Endothelial cell (in vitro differentiated cells): ENCODE results near the gene DIP2C. TPM values are rescaled to one million over a fixed set of nuclear protein-coding genes. Genes with fewer than 3 reads are reported as not detected.

Experiments used
- DNase-seq: peaks from one replicate; pipeline ENCODE4 v3.0.0; 2021; ENCODE audit warnings: low spot score
- H3K27ac Mint-ChIP-seq: one replicate; pipeline ENCODE4 v1.8.0; 2021; ENCODE audit warnings: mixed read lengths, inconsistent platforms; ENCODE audit not compliant: unreplicated experiment
- H3K27me3 Mint-ChIP-seq: one replicate; pipeline ENCODE4 v1.8.0; 2021; ENCODE audit warnings: mild to moderate bottlenecking, moderate library complexity, mixed read lengths, inconsistent platforms; ENCODE audit not compliant: unreplicated experiment
- H3K36me3 Mint-ChIP-seq: one replicate; pipeline ENCODE4 v1.8.0; 2021; ENCODE audit warnings: mild to moderate bottlenecking, low read depth, mixed read lengths, inconsistent platforms; ENCODE audit not compliant: unreplicated experiment
- H3K4me1 Mint-ChIP-seq: one replicate; pipeline ENCODE4 v1.8.0; 2021; ENCODE audit warnings: mild to moderate bottlenecking, mixed read lengths, inconsistent platforms; ENCODE audit not compliant: unreplicated experiment
- H3K4me3 Mint-ChIP-seq: one replicate; pipeline ENCODE4 v1.8.0; 2021; ENCODE audit warnings: mild to moderate bottlenecking, mixed read lengths, inconsistent platforms; ENCODE audit not compliant: unreplicated experiment
- H3K9me3 Mint-ChIP-seq: one replicate; pipeline ENCODE4 v1.8.0; 2021; ENCODE audit warnings: mixed read lengths, inconsistent platforms; ENCODE audit not compliant: unreplicated experiment
- total RNA-seq: library from RNA; stranded (reverse); fragmentation: NEBNext Ultra II Directional; extraction: Animal tissue kit (Norgen Biotek cat#: 25700); gene quantifications from one replicate; pipeline ENCODE4 v1.2.1, GENCODE V29; 2021; ENCODE audit not compliant: unreplicated experiment
- TF ChIP-seq, protein P1 (sequence below): fragments of 200-600 bp; sonication (generic); IDR thresholded peaks from one replicate; pipeline ENCODE4 v1.5.0; 2021; ENCODE audit warnings: antibody characterized with exemption; ENCODE audit not compliant: unreplicated experiment

The DIP2C gene
- total RNA-seq, 1 donor from 2014 or later = 13.1 TPM

DNA sequence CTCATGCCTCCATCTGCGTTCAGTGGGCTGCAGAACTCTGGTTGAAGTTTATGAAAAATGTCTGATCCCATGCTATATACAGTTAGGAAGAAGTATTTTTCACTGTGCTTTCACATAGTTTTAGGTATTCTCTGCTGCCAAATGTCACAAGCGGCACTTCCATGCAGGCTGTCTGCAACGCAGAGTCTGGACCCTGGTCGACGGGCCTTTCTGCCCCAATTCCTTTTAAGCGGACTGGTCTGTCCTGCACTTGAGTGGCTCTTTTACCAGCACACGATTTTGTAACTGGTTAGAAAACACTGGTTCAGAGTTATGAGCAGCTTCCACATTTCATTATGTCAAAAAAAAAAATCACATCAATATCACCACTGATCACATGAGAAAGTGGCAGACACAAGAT, 143.0 kb downstream of the DIP2C start:
- Mint-ChIP-seq H3K4me3 (no peak overlapping the region), H3K27ac (no peak overlapping the region), H3K27me3 (peaks cover 2% of the 10 kb centered on the region), H3K4me1 (peaks cover 17% of the 10 kb centered on the region), H3K36me3 (no peaks in the 10 kb centered on the region), H3K9me3 (no peaks in the 10 kb centered on the region)
- TF ChIP-seq, protein P1, sequence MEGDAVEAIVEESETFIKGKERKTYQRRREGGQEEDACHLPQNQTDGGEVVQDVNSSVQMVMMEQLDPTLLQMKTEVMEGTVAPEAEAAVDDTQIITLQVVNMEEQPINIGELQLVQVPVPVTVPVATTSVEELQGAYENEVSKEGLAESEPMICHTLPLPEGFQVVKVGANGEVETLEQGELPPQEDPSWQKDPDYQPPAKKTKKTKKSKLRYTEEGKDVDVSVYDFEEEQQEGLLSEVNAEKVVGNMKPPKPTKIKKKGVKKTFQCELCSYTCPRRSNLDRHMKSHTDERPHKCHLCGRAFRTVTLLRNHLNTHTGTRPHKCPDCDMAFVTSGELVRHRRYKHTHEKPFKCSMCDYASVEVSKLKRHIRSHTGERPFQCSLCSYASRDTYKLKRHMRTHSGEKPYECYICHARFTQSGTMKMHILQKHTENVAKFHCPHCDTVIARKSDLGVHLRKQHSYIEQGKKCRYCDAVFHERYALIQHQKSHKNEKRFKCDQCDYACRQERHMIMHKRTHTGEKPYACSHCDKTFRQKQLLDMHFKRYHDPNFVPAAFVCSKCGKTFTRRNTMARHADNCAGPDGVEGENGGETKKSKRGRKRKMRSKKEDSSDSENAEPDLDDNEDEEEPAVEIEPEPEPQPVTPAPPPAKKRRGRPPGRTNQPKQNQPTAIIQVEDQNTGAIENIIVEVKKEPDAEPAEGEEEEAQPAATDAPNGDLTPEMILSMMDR = no peak
- DNase-seq = no peak

DNA sequence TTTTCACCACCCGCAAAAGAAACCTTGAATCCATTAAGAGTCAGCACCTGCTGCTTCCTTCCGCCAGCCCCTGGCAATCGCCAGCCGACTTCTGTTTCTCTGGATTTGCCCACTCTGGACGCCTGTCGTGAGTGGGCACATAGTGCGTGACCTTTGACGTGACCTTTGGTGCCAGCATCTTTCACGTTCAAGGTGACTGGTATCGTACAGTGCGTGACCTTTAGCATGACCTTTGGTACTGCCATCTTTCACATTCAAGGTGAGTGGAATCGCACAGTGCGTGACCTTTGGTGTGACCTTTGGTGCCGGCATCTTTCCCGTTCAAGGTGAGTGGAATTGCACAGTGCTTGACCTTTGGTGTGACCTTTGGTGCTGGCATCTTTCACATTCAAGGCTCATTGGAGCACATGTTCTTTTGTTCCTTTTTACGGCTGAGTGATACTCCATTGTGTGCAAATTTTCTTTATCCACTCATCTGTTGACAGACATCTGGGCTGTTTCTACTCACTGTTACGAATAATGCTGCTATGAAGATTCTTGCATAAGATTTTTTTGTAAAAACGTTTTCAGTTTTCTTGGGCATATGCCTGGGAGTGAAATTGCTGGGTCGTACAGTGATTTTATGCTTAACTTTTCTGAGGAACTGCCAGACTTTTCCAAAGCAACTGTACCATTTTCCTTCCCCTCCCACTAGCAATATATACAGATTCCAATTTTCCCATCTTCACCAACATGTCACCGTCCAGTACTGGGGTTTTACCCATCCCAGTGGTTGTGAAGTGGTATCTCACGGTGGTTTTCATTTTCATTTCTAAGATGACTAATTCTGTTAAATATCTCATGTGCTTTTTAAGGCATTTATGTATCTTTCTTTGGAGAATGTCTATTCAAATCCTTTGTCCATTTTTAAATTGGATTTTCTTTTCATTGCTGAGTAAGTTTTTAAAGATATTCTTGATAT, 145.3 kb downstream of the DIP2C start:
- Mint-ChIP-seq H3K36me3 (no peaks in the 10 kb centered on the region), H3K4me1 (peaks cover 28% of the 10 kb centered on the region), H3K4me3 (no peak overlapping the region), H3K27me3 (peaks cover 3% of the 10 kb centered on the region), H3K9me3 (no peaks in the 10 kb centered on the region), H3K27ac (no peak overlapping the region)
- TF ChIP-seq, protein P1 = no peak
- no peak for DNase-seq

DNA sequence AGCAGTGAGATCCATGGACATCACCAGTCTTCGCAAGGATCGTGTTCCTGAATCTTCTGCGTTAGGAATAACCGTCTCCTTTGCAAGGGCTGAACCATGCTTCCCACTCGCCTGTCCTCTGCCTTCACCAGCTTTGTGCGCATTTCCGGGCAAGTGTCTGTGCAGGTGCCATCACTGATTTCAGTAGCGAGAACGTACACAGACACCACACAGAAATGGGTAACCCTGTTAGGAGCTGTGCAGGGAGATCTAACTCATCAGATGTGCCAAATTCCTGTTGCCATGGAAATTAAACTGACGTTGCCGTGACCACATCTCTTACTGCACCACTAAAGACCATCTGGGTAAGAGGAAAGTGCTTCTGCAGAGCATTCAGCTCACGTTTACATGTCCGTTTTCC, 146.3 kb downstream of the DIP2C start:
- Mint-ChIP-seq H3K36me3 (no peaks in the 10 kb centered on the region), H3K27me3 (peaks cover 5% of the 10 kb centered on the region), H3K9me3 (no peaks in the 10 kb centered on the region), H3K27ac (no peak overlapping the region), H3K4me1 (peaks cover 28% of the 10 kb centered on the region), H3K4me3 (no peak overlapping the region)
- DNase-seq = no peak
- TF ChIP-seq, protein P1 = no peak

DNA sequence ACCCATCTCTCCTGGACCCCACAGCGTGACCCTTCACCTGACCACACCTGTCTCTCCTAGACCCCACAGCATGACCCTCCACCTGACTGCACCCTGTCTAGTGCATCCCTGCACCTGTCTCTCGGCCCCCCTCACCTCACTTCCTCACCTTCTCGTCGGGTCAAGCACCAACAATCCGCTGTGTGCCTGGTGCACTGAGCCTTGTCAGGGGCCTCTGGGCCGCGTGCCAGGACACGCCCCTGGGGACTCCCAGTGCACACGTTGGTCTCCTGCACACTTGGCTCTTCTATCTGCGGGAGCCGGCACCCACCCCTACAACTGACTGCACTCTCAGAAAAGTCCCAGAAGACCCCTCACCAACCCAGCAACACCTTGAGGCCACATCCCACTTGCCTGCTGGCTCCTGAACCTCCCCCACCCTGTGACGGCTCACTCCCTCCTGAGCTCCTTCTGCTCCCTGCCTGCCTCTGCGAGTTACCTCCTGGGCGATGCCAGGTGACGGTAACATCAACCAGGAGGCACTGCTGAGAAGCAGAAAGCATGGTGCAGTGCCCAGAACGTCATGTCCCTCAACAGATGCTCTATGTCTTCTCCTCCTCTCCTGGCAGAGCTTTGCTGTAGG, 147.6 kb downstream of the DIP2C start:
- H3K9me3 Mint-ChIP-seq = no peaks in the 10 kb centered on the region
- no peak overlapping the region for H3K4me3 Mint-ChIP-seq
- H3K27me3 Mint-ChIP-seq = peaks cover 5% of the 10 kb centered on the region
- no peak for DNase-seq
- H3K4me1 Mint-ChIP-seq = peaks cover 17% of the 10 kb centered on the region
- peak overlapping the region; percentile 11 for H3K27ac Mint-ChIP-seq
- no peaks in the 10 kb centered on the region for H3K36me3 Mint-ChIP-seq
- TF ChIP-seq, protein P1 = no peak

DNA sequence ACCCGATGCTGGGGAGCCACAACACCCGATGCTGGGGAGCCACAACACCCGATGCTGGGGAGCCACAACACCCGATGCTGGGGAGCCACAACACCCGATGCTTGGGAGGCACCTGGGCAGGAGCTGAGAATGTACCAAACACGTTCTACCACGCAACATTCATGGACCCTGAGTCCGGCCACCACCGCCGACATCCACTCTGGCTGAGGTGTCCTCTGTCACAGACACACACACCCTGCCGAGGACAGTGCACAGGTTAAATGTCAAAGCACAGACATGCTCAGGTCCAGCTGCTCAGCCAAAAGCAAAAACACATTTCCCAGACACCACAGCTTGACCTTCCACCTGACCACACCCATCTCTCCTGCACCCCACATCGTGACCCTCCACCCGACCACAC, 148.4 kb downstream of the DIP2C start:
- Mint-ChIP-seq H3K27ac (no peak overlapping the region), H3K36me3 (no peaks in the 10 kb centered on the region), H3K9me3 (no peaks in the 10 kb centered on the region), H3K4me1 (peaks cover 11% of the 10 kb centered on the region), H3K27me3 (peaks cover 5% of the 10 kb centered on the region), H3K4me3 (no peak overlapping the region)
- no peak for DNase-seq
- TF ChIP-seq, protein P1 = no peak
